Measurements from ENCODE around the gene P2RX1.

Gene P2RX1

GRCh38 chr17:3848229-3848835 is 67.9 kb downstream of the P2RX1 start:
- no peak for DNase-seq

- no peak for DNase-seq
Observed at GRCh38 chr17:3847165-3847670, 69.0 kb downstream of the P2RX1 start.

Data from NCI-H1436 treated with DMSO at 0.1 percent for 48 hours (cell line).